ENCODE results near the gene ACTR2. TPM values are rescaled to one million over a fixed set of nuclear protein-coding genes. Genes with fewer than 3 reads are reported as not detected.

ACTR2 gene
- polyA plus RNA-seq, 1 donor from 2014 or later: 118 TPM

DNA sequence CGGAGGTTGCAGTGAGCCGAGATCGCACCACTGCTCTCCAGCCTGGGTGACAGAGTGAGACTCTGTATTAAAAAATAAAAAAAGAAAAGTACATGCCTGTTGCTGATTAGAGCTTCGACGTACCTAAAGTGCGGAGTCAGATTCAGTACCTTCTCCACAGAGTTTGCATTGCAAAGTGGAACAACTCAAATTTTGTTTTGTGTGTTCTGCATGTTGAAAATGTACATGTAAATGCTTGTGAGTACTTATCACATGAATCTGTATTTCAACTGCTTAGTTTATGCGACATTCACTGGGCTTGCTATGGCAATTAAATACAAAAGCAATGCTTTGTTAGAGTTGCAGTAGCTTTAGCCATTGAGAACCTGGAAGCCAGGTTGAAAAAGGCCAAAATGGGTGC, 36.4 kb downstream of the ACTR2 start:
- Histone ChIP-seq H3K79me2 (replicated peaks; ENCODE audit: insufficient read depth, low read length) (no peaks in the 10 kb centered on the region), H2AFZ (ENCODE audit: low read depth, low read length) (no peak overlapping the region), H4K20me1 (ENCODE audit: insufficient read depth) (no peaks in the 10 kb centered on the region), H3F3A (ENCODE audit: insufficient read depth, low read length, poor library complexity, severe bottlenecking) (no peaks in the 10 kb centered on the region), H3K4me2 (ENCODE audit: low read length) (no peak overlapping the region), H3K9ac (ENCODE audit: low read length) (no peak overlapping the region), H3K27ac (ENCODE audit: low read length) (no peak overlapping the region), H3K27me3 (ENCODE audit: insufficient read depth, low read depth, low read length) (no peaks in the 10 kb centered on the region), H3K4me3 (ENCODE audit: low read length) (no peak overlapping the region), H3K36me3 (ENCODE audit: insufficient read depth, low read length) (no peaks in the 10 kb centered on the region), H3K9me3 (ENCODE audit: low read length) (no peaks in the 10 kb centered on the region), H3K9me2 (ENCODE audit: insufficient read depth, low read length) (no peaks in the 10 kb centered on the region)
- TF ChIP-seq SMC3 (conservative IDR thresholded peaks at IDR 0.05; ENCODE audit: poor library complexity): no peak
- no peak for TF ChIP-seq RAD21 (conservative IDR thresholded peaks at IDR 0.05)
- TF ChIP-seq EZH2 (IDR thresholded peaks at IDR 0.05; ENCODE audit: borderline replicate concordance, insufficient read depth, low read length, poor library complexity, severe bottlenecking): no peak
- no peak for TF ChIP-seq TAF1 (IDR thresholded peaks at IDR 0.05; ENCODE audit: low read depth)
- no peak for TF ChIP-seq EP300 (conservative IDR thresholded peaks at IDR 0.05; ENCODE audit: poor library complexity, severe bottlenecking)
- TF ChIP-seq POLR2AphosphoS5 (IDR thresholded peaks at IDR 0.05): no peak
- TF ChIP-seq MXI1 (conservative IDR thresholded peaks at IDR 0.05; ENCODE audit: poor library complexity, severe bottlenecking): no peak
- TF ChIP-seq, protein P1, sequence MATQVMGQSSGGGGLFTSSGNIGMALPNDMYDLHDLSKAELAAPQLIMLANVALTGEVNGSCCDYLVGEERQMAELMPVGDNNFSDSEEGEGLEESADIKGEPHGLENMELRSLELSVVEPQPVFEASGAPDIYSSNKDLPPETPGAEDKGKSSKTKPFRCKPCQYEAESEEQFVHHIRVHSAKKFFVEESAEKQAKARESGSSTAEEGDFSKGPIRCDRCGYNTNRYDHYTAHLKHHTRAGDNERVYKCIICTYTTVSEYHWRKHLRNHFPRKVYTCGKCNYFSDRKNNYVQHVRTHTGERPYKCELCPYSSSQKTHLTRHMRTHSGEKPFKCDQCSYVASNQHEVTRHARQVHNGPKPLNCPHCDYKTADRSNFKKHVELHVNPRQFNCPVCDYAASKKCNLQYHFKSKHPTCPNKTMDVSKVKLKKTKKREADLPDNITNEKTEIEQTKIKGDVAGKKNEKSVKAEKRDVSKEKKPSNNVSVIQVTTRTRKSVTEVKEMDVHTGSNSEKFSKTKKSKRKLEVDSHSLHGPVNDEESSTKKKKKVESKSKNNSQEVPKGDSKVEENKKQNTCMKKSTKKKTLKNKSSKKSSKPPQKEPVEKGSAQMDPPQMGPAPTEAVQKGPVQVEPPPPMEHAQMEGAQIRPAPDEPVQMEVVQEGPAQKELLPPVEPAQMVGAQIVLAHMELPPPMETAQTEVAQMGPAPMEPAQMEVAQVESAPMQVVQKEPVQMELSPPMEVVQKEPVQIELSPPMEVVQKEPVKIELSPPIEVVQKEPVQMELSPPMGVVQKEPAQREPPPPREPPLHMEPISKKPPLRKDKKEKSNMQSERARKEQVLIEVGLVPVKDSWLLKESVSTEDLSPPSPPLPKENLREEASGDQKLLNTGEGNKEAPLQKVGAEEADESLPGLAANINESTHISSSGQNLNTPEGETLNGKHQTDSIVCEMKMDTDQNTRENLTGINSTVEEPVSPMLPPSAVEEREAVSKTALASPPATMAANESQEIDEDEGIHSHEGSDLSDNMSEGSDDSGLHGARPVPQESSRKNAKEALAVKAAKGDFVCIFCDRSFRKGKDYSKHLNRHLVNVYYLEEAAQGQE (IDR thresholded peaks at IDR 0.05; ENCODE audit: borderline replicate concordance): no peak
- TF ChIP-seq, protein P2, sequence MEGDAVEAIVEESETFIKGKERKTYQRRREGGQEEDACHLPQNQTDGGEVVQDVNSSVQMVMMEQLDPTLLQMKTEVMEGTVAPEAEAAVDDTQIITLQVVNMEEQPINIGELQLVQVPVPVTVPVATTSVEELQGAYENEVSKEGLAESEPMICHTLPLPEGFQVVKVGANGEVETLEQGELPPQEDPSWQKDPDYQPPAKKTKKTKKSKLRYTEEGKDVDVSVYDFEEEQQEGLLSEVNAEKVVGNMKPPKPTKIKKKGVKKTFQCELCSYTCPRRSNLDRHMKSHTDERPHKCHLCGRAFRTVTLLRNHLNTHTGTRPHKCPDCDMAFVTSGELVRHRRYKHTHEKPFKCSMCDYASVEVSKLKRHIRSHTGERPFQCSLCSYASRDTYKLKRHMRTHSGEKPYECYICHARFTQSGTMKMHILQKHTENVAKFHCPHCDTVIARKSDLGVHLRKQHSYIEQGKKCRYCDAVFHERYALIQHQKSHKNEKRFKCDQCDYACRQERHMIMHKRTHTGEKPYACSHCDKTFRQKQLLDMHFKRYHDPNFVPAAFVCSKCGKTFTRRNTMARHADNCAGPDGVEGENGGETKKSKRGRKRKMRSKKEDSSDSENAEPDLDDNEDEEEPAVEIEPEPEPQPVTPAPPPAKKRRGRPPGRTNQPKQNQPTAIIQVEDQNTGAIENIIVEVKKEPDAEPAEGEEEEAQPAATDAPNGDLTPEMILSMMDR (IDR thresholded peaks at IDR 0.05; ENCODE audit: poor library complexity, severe bottlenecking): no peak

- H3K27ac ChIP-seq (ENCODE audit: low read length): no peak overlapping the region
Measured at GRCh38 chr2:65264821-65265670, 37.4 kb downstream of the ACTR2 start.

More at GRCh38 chr2:65264821-65265670, 37.4 kb downstream of the ACTR2 start:
- Histone ChIP-seq H2AFZ (ENCODE audit: low read depth, low read length) (no peak overlapping the region), H3K27me3 (ENCODE audit: insufficient read depth, low read depth, low read length) (no peaks in the 10 kb centered on the region), H3K36me3 (ENCODE audit: insufficient read depth, low read length) (no peaks in the 10 kb centered on the region), H3K9me2 (ENCODE audit: insufficient read depth, low read length) (no peaks in the 10 kb centered on the region), H3K9ac (ENCODE audit: low read length) (no peak overlapping the region), H3F3A (ENCODE audit: insufficient read depth, low read length, poor library complexity, severe bottlenecking) (no peaks in the 10 kb centered on the region), H3K4me2 (ENCODE audit: low read length) (no peak overlapping the region), H3K79me2 (replicated peaks; ENCODE audit: insufficient read depth, low read length) (no peaks in the 10 kb centered on the region), H4K20me1 (ENCODE audit: insufficient read depth) (no peaks in the 10 kb centered on the region), H3K9me3 (ENCODE audit: low read length) (no peaks in the 10 kb centered on the region), H3K4me3 (ENCODE audit: low read length) (no peak overlapping the region)
- TF ChIP-seq, protein P2 (IDR thresholded peaks at IDR 0.05; ENCODE audit: poor library complexity, severe bottlenecking): peak; percentile 83
- TF ChIP-seq SMC3 (conservative IDR thresholded peaks at IDR 0.05; ENCODE audit: poor library complexity): peak; percentile 96
- no peak for TF ChIP-seq TAF1 (IDR thresholded peaks at IDR 0.05; ENCODE audit: low read depth)
- TF ChIP-seq RAD21 (conservative IDR thresholded peaks at IDR 0.05): peak; percentile 87
- TF ChIP-seq, protein P1 (IDR thresholded peaks at IDR 0.05; ENCODE audit: borderline replicate concordance): no peak
